CD8-positive, alpha-beta memory T cell (primary cell): Measurements from ENCODE around the gene PIGBOS1. TPM values are rescaled to one million over a fixed set of nuclear protein-coding genes. Genes with fewer than 3 reads are reported as not detected.
A peak's percentile ranks its signal among the peaks of the same experiment; 100 is the strongest.
"Not testable (repeated sequence)": the region's sequence is repeated elsewhere in the genome, so short reads cannot be mapped to it uniquely, and the experiment has no call there.

Experiments used
- CTCF ChIA-PET: fragments of 350-600 bp; sonication (Branson Sonifier 250); formaldehyde crosslinking; loops from one replicate; lab custom pipeline; 2021; ENCODE audit warnings: antibody characterized with exemption; lab: Charles Lee
- POLR2A ChIA-PET: fragments of 350-600 bp; sonication (Branson Sonifier 250); formaldehyde crosslinking; loops from one replicate; lab custom pipeline; 2021; ENCODE audit warnings: antibody characterized with exemption; lab: Charles Lee
- DNase-seq, 5 donors: peaks; one replicate each; pipeline versions ENCODE4 v3.0.0 to v3.0.0-alpha.2; 2020 to 2022; ENCODE audit warnings: mixed read lengths in 1 of 5
- H3K27ac ChIP-seq: one replicate; pipeline ENCODE4 v1.7.0; 2013; ENCODE audit warnings: low read depth, mild to moderate bottlenecking, low read length, moderate library complexity
- H3K27me3 ChIP-seq: 2 replicates; pipeline ENCODE4 v1.7.0; 2013; ENCODE audit warnings: low read length, mild to moderate bottlenecking; ENCODE audit not compliant: insufficient read depth, poor library complexity, severe bottlenecking
- H3K36me3 ChIP-seq: 2 replicates; pipeline ENCODE4 v1.7.0; 2013; ENCODE audit warnings: mild to moderate bottlenecking, low read length, moderate library complexity; ENCODE audit not compliant: insufficient read depth
- H3K4me1 ChIP-seq: 2 replicates; pipeline ENCODE4 v1.7.0; 2013; ENCODE audit warnings: mild to moderate bottlenecking, low read length, moderate library complexity; ENCODE audit not compliant: insufficient read depth
- H3K4me3 ChIP-seq: 2 replicates; pipeline ENCODE4 v1.7.0; 2013; ENCODE audit warnings: mild to moderate bottlenecking, low read length
- H3K9me3 ChIP-seq: 2 replicates; pipeline ENCODE4 v1.7.0; 2013; ENCODE audit warnings: mild to moderate bottlenecking, low read length
- H3K27ac Mint-ChIP-seq, 8 donors: one replicate each; pipeline ENCODE4 v1.8.0; 2020 to 2021; ENCODE audit warnings: mixed read lengths in 8 of 8, mild to moderate bottlenecking in 6 of 8, inconsistent platforms in 3 of 8, moderate library complexity in 3 of 8
- H3K27me3 Mint-ChIP-seq, 2 donors: one replicate each; pipeline ENCODE4 v1.8.0; 2020 to 2021; ENCODE audit warnings: mixed read lengths in 2 of 2, mild to moderate bottlenecking in 1 of 2, moderate library complexity in 1 of 2
- H3K36me3 Mint-ChIP-seq, 3 donors: one replicate each; pipeline ENCODE4 v1.8.0; 2020 to 2021; ENCODE audit warnings: mixed read lengths in 3 of 3, inconsistent platforms in 1 of 3, mild to moderate bottlenecking in 1 of 3
- H3K4me1 Mint-ChIP-seq, 3 donors: one replicate each; pipeline ENCODE4 v1.8.0; 2020 to 2021; ENCODE audit warnings: mixed read lengths in 3 of 3, inconsistent platforms in 1 of 3, mild to moderate bottlenecking in 1 of 3
- H3K4me3 Mint-ChIP-seq, 7 donors: one replicate each; pipeline ENCODE4 v1.8.0; 2020 to 2021; ENCODE audit warnings: mixed read lengths in 7 of 7, mild to moderate bottlenecking in 6 of 7, moderate library complexity in 4 of 7, inconsistent platforms in 2 of 7
- H3K9me3 Mint-ChIP-seq, 5 donors: one replicate each; pipeline ENCODE4 v1.8.0; 2020 to 2022; ENCODE audit warnings: mixed read lengths in 5 of 5, mild to moderate bottlenecking in 3 of 5, moderate library complexity in 2 of 5, inconsistent platforms in 1 of 5
- polyA plus RNA-seq: library from polyadenylated mRNA; unstranded; fragments of 300-500 nt; fragmentation: Illumina TruSeq; gene quantifications from one replicate; pipeline ENCODE4 v1.2.3, GENCODE V29; 2021
- total RNA-seq, 2 experiments: library from RNA; stranded (reverse); gene quantifications; one replicate each; pipeline ENCODE4 v1.2.3, GENCODE V29; 2021

Gene PIGBOS1
- total and polyA plus RNA-seq, 3 experiments from 2014 or later = 11.5 to 43.9 (median 11.9) TPM

DNA sequence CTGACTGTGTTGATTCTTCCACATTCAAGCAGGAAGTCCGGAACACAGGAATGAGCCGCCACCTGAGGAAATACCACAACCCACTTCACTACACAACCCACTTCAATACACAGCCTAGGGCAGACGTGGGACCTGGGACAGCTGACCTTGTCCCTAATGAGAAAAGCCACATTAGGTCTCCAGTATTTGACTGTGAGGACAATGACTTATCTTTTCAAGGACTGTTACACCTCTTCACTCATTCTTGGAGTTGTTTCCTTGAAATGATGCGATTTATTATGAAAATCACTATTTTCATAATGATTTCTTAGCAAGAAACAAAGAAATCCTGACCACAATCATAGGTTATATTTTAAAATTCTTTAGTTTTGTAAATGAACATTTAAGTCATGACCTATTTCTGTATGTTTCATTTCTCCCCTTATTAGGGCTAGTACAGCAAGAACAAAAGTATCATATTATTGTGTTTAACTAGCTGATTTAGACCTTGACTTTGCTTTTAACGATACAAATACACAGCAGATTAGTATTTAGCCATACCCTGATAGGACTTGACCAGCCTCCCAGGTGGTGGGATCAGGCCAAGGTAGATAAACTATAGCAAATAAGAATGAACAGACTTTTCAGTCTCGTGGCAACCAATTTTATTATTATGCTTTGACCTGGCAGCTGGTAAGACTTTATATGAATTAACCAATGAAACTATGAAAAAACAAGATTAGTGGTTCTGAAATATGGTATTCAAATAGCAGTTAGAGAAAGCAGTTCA, 35.4 kb downstream of the PIGBOS1 start:
- peaks cover 75% of the 10 kb centered on the region for H3K4me1 ChIP-seq
- CTCF ChIA-PET = interaction anchor here (2.0 kb wide), 1 partner anchor 14 kb away, joined by 9 read pairs; no protein-coding TSS in a partner anchor

DNA sequence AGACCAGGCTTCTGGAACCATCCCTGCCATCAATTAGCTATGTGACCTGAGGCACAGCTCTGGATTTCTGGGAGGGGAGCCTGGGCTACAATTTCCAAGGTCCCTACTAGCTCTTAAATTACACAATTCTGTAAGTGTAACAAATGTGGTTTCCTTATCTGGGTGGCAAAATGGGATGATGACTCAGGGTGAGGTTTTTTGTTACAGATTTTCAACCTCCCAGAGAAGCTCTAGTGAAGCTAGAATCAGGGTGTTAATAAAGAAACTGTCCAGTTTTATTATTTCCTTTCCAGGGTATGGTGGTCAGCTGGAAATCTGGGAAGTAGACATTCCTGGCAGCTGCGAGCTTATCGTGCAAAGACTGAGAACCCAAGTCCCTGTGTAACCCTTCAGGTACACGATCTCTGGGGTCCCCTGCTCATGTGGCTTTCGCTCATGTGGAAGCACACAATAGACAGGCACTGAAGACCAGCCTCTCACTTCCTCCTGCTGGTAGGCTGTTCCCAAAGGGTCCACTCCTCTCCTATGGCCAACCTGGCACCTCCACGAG, 36.6 kb downstream of the PIGBOS1 start:
- H3K36me3 Mint-ChIP-seq = peaks cover 0 to 13% (median 4%) of the 10 kb centered on the region in 3 donors
- H3K4me3 ChIP-seq = peak overlapping the region; percentile 18
- no peaks in the 10 kb centered on the region for H3K27me3 Mint-ChIP-seq
- peak in 4 of 5 donors; percentile 8 to 55 (median 32) for DNase-seq
- H3K36me3 ChIP-seq = no peaks in the 10 kb centered on the region
- peak overlapping the region; percentile 53 to 88 (median 80) for H3K4me3 Mint-ChIP-seq
- H3K4me1 Mint-ChIP-seq = peaks cover 94 to 100% (median 99%) of the 10 kb centered on the region in 3 donors
- ChIA-PET POLR2A (interaction anchor here (0.5 to 1.5 kb wide), 7 partner anchors 9 to 86 kb away, joined by 3 to 12 read pairs (median 3); partner anchors contain the start of gene RSL24D1), CTCF (interaction anchor here (0.8 to 2.0 kb wide), 8 partner anchors 9 to 85 kb away, joined by 3 to 9 read pairs (median 4); partner anchors contain the start of genes PIGB, PIGBOS1 and RSL24D1)
- H3K27ac Mint-ChIP-seq = peak overlapping the region; percentile 94 to 99 (median 96)
- no peaks in the 10 kb centered on the region for H3K9me3 Mint-ChIP-seq
- H3K27me3 ChIP-seq = no peaks in the 10 kb centered on the region
- no peaks in the 10 kb centered on the region for H3K9me3 ChIP-seq
- peak overlapping the region; percentile 67 for H3K27ac ChIP-seq
- H3K4me1 ChIP-seq = peaks cover 84% of the 10 kb centered on the region

More for the DNA sequence above, 35.4 kb downstream of the PIGBOS1 start:
- Mint-ChIP-seq H3K27ac (peak overlapping the region; percentile 94 to 99 (median 96)), H3K36me3 (peaks cover 0 to 21% (median 4%) of the 10 kb centered on the region in 3 donors), H3K4me3 (peak overlapping the region; percentile 53 to 88 (median 80)), H3K4me1 (peaks cover 93 to 99% (median 99%) of the 10 kb centered on the region in 3 donors), H3K9me3 (no peaks in the 10 kb centered on the region), H3K27me3 (no peaks in the 10 kb centered on the region)
- DNase-seq = no peak
- POLR2A ChIA-PET = no interaction called here
- H3K4me3 ChIP-seq = no peak overlapping the region
- no peaks in the 10 kb centered on the region for H3K9me3 ChIP-seq
- H3K27me3 ChIP-seq = no peaks in the 10 kb centered on the region
- no peaks in the 10 kb centered on the region for H3K36me3 ChIP-seq
- H3K27ac ChIP-seq = peak overlapping the region; percentile 67

GRCh38 chr15:55281517-55282228, 37.2 kb downstream of the PIGBOS1 start:
- ChIA-PET CTCF (interaction anchor here (0.6 to 2.0 kb wide), 9 partner anchors 9 to 84 kb away, joined by 3 to 9 read pairs (median 4); partner anchors contain the start of genes PIGB, PIGBOS1 and RSL24D1), POLR2A (interaction anchor here (0.7 to 1.5 kb wide), 6 partner anchors 14 to 85 kb away, joined by 3 to 12 read pairs (median 4); partner anchors contain the start of gene RSL24D1)
- Histone ChIP-seq H3K4me1 (peaks cover 90% of the 10 kb centered on the region), H3K9me3 (no peaks in the 10 kb centered on the region), H3K27me3 (no peaks in the 10 kb centered on the region), H3K27ac (peak overlapping the region; percentile 67), H3K36me3 (no peaks in the 10 kb centered on the region), H3K4me3 (no peak overlapping the region)
- H3K36me3 Mint-ChIP-seq = peaks cover 0 to 11% (median 0%) of the 10 kb centered on the region in 3 donors
- peak overlapping the region; percentile 94 to 99 (median 96) for H3K27ac Mint-ChIP-seq
- H3K4me1 Mint-ChIP-seq = peaks cover 96 to 100% (median 99%) of the 10 kb centered on the region in 3 donors
- no peaks in the 10 kb centered on the region for H3K9me3 Mint-ChIP-seq
- no peak for DNase-seq
- H3K27me3 Mint-ChIP-seq = no peaks in the 10 kb centered on the region
- peak overlapping the region; percentile 53 to 88 (median 80) for H3K4me3 Mint-ChIP-seq

- H3K9me3 ChIP-seq, H3K27ac ChIP-seq, H3K27me3 Mint-ChIP-seq, H3K36me3 Mint-ChIP-seq, H3K27me3 ChIP-seq, H3K36me3 ChIP-seq, H3K9me3 Mint-ChIP-seq, H3K4me3 ChIP-seq: not testable (repeated sequence)
- CTCF ChIA-PET = interaction anchor here (1.7 to 2.3 kb wide), 2 partner anchors 9 to 14 kb away, joined by 5 to 8 read pairs; no protein-coding TSS in a partner anchor
- DNase-seq = peak in 1 of 5 donors; percentile 64
- Mint-ChIP-seq H3K4me3 (peak overlapping the region in 6 of 7 donors; percentile 20 to 79 (median 46)), H3K4me1 (peaks cover 95 to 100% (median 99%) of the 10 kb centered on the region in 3 donors), H3K27ac (peak overlapping the region; percentile 24 to 99 (median 96))
- POLR2A ChIA-PET = interaction anchor here (1.5 to 4.2 kb wide), 2 partner anchors 14 to 84 kb away, joined by 5 to 27 read pairs; partner anchors contain the start of gene RSL24D1
- H3K4me1 ChIP-seq = peaks cover 90% of the 10 kb centered on the region
Observed at GRCh38 chr15:55280589-55280988, 38.3 kb downstream of the PIGBOS1 start.

GRCh38 chr15:55279746-55280351, 39.1 kb downstream of the PIGBOS1 start:
- ChIA-PET CTCF (interaction anchor here (1.7 to 2.3 kb wide), 2 partner anchors 8 to 13 kb away, joined by 5 to 8 read pairs; no protein-coding TSS in a partner anchor), POLR2A (interaction anchor here (0.6 to 4.2 kb wide), 3 partner anchors 13 to 83 kb away, joined by 5 to 27 read pairs (median 5); partner anchors contain the start of gene RSL24D1)
- DNase-seq = peak; percentile 32 to 82 (median 49)
- no peaks in the 10 kb centered on the region for H3K27me3 ChIP-seq
- peaks cover 94 to 99% (median 99%) of the 10 kb centered on the region in 3 donors for H3K4me1 Mint-ChIP-seq
- H3K9me3 ChIP-seq = no peaks in the 10 kb centered on the region
- peak overlapping the region; percentile 57 for H3K27ac ChIP-seq
- peak overlapping the region; percentile 61 to 83 (median 78) for H3K4me3 Mint-ChIP-seq
- peaks cover 90% of the 10 kb centered on the region for H3K4me1 ChIP-seq
- H3K36me3 Mint-ChIP-seq = peaks cover 0 to 11% (median 0%) of the 10 kb centered on the region in 3 donors
- no peaks in the 10 kb centered on the region for H3K27me3 Mint-ChIP-seq
- peak overlapping the region; percentile 94 to 99 (median 97) for H3K27ac Mint-ChIP-seq
- no peaks in the 10 kb centered on the region for H3K9me3 Mint-ChIP-seq
- H3K36me3 ChIP-seq = no peaks in the 10 kb centered on the region
- peak overlapping the region; percentile 6 for H3K4me3 ChIP-seq

GRCh38 chr15:55279100-55279745, 39.7 kb downstream of the PIGBOS1 start:
- CTCF ChIA-PET = interaction anchor here (1.7 to 2.3 kb wide), 3 partner anchors 7 to 12 kb away, joined by 5 to 8 read pairs (median 5); no protein-coding TSS in a partner anchor
- peaks cover 0 to 13% (median 0%) of the 10 kb centered on the region in 3 donors for H3K36me3 Mint-ChIP-seq
- POLR2A ChIA-PET = interaction anchor here (4.2 kb wide), 1 partner anchor 12 kb away, joined by 27 read pairs; no protein-coding TSS in a partner anchor

More at GRCh38 chr15:55279100-55279745, 39.7 kb downstream of the PIGBOS1 start:
- Histone ChIP-seq H3K27ac (peak overlapping the region; percentile 57), H3K9me3 (no peaks in the 10 kb centered on the region), H3K36me3 (no peaks in the 10 kb centered on the region), H3K4me3 (peak overlapping the region; percentile 6), H3K4me1 (peaks cover 86% of the 10 kb centered on the region), H3K27me3 (no peaks in the 10 kb centered on the region)
- peaks cover 89 to 95% (median 95%) of the 10 kb centered on the region in 3 donors for H3K4me1 Mint-ChIP-seq
- H3K27me3 Mint-ChIP-seq = no peaks in the 10 kb centered on the region
- H3K27ac Mint-ChIP-seq = peak overlapping the region; percentile 94 to 99 (median 97)
- no peaks in the 10 kb centered on the region for H3K9me3 Mint-ChIP-seq
- H3K4me3 Mint-ChIP-seq = peak overlapping the region; percentile 61 to 83 (median 78)
- DNase-seq = no peak
